A549 (cell line): ENCODE measurements around the gene ZSCAN26. TPM values are rescaled to one million over a fixed set of nuclear protein-coding genes. Genes with fewer than 3 reads are reported as not detected.

Experiments
- ATAC-seq, 2 experiments: fragments of 200-7000 bp in 1 of 2; fragments of >200 bp in 1 of 2; cut with Nextera tagmentation in 1 of 2; cut with Tn5 transposase in 1 of 2; 3 replicates each; pipeline versions ENCODE4 v1.8.0 to v1.9.1; 2018 to 2020; ENCODE audit warnings: mild to moderate bottlenecking in 1 of 2, moderate library complexity in 1 of 2
- CTCF ChIA-PET: fragments of 300-600 bp; sonication (Branson Sonifier 250); formaldehyde crosslinking; extraction: SDS; loops from one replicate; lab custom pipeline; 2021; ENCODE audit warnings: antibody characterized with exemption, inconsistent platforms; lab: Yijun Ruan, JAX
- POLR2A ChIA-PET: fragments of 350-600 bp; formaldehyde crosslinking; extraction: SDS; loops from one replicate; lab custom pipeline; 2021; ENCODE audit warnings: antibody characterized with exemption, inconsistent platforms; lab: Yijun Ruan, JAX
- DNase-seq, 2 experiments: peaks; one replicate each; pipeline versions ENCODE4 v3.0.0 to v3.0.0-alpha.2; 2011 to 2016; ENCODE audit warnings: low read depth in 1 of 2, low spot score in 1 of 2
- FAIRE-seq: peaks from 2 replicates; lab custom pipeline; 2011; peaks lifted over from hg19 to GRCh38; lab: Jason Lieb, UNC
- H3K27ac ChIP-seq, 2 experiments: fragments of >200 bp; sonication (Bioruptor Twin); formaldehyde crosslinking; 3 replicates each; pipeline ENCODE4 v1.5.1; 2016 to 2017
- H3K4me1 ChIP-seq: fragments of >200 bp; sonication (Bioruptor Twin); formaldehyde crosslinking; 3 replicates; pipeline ENCODE4 v1.6.1; 2016
- H3K4me2 ChIP-seq: fragments of >200 bp; sonication (Bioruptor Twin); formaldehyde crosslinking; 3 replicates; pipeline ENCODE4 v1.6.1; 2016
- H3K4me3 ChIP-seq: fragments of >200 bp; sonication (Bioruptor Twin); formaldehyde crosslinking; 3 replicates; pipeline ENCODE4 v1.5.1; 2016
- H3K9me3 ChIP-seq: fragments of >200 bp; sonication (Bioruptor Twin); formaldehyde crosslinking; 3 replicates; pipeline ENCODE4 v1.6.1; 2016
- ATOH8 ChIP-seq: fragments of 250-450 bp; sonication (Bioruptor Pico); IDR thresholded peaks from 2 replicates; pipeline ENCODE4 v1.5.0; 2020; ENCODE audit warnings: low read depth, mild to moderate bottlenecking, moderate library complexity
- BHLHE40 ChIP-seq: IDR thresholded peaks from 2 replicates; pipeline ENCODE4 v1.6.1; 2012; ENCODE audit warnings: low read depth, low read length, inconsistent platforms
- CEBPB ChIP-seq, 2 experiments: fragments of >200 bp in 1 of 2; sonication (Bioruptor Twin) in 1 of 2; formaldehyde crosslinking in 1 of 2; IDR thresholded peaks; 2 replicates each; pipeline ENCODE4 v1.6.1; 2012 to 2016
- CHD2 ChIP-seq: fragments of 150-350 bp; IDR thresholded peaks from 2 replicates; pipeline ENCODE4 v1.6.1; 2014; ENCODE audit warnings: low read length; ENCODE audit not compliant: partially characterized antibody
- EHF ChIP-seq: fragments of 250-450 bp; sonication (Bioruptor Pico); IDR thresholded peaks from 2 replicates; pipeline ENCODE4 v1.5.0; 2020; ENCODE audit warnings: mild to moderate bottlenecking
- FOSB ChIP-seq: fragments of 250-450 bp; sonication (Bioruptor Pico); IDR thresholded peaks from 2 replicates; pipeline ENCODE4 v1.5.0; 2020; ENCODE audit warnings: mild to moderate bottlenecking, moderate library complexity
- FOSL2 ChIP-seq, 2 experiments: fragments of 450-650 bp in 1 of 2; fragments of >200 bp in 1 of 2; sonication (Bioruptor Twin) in 1 of 2; formaldehyde crosslinking; IDR thresholded peaks; 2 replicates each; pipeline versions ENCODE4 v1.5.0 to v1.6.1; 2016 to 2020; ENCODE audit warnings: mild to moderate bottlenecking in 1 of 2, moderate library complexity in 1 of 2
- FOXS1 ChIP-seq: fragments of 250-450 bp; sonication (Bioruptor Pico); IDR thresholded peaks from 2 replicates; pipeline ENCODE4 v1.5.0; 2020; ENCODE audit warnings: mild to moderate bottlenecking, moderate library complexity
- HMGXB4 ChIP-seq: fragments of 250-450 bp; sonication (Bioruptor Pico); IDR thresholded peaks from 2 replicates; pipeline ENCODE4 v1.5.0; 2021; ENCODE audit warnings: mild to moderate bottlenecking, moderate library complexity, borderline replicate concordance
- JUN ChIP-seq, 2 experiments: fragments of >200 bp; sonication (Bioruptor Twin); formaldehyde crosslinking; IDR thresholded peaks; 2 replicates in 1 of 2; 3 replicates in 1 of 2; pipeline ENCODE4 v1.6.1; 2016 to 2017
- KDM1A ChIP-seq: fragments of 200-600 bp; sonication (generic); IDR thresholded peaks from 2 replicates; pipeline ENCODE4 v1.6.1; 2016; ENCODE audit warnings: low read depth, mild to moderate bottlenecking
- KDM5A ChIP-seq: fragments of 200-600 bp; sonication (generic); IDR thresholded peaks from 2 replicates; pipeline ENCODE4 v1.6.1; 2016; ENCODE audit warnings: antibody characterized with exemption, mild to moderate bottlenecking
- MAX ChIP-seq: IDR thresholded peaks from 2 replicates; pipeline ENCODE4 v1.6.1; 2012
- NFE2L2 ChIP-seq: fragments of 150-350 bp; conservative IDR thresholded peaks from 2 replicates; pipeline ENCODE4 v1.6.1; 2014; ENCODE audit warnings: low read length
- NPAS2 ChIP-seq: fragments of 250-450 bp; sonication (Bioruptor Pico); IDR thresholded peaks from 2 replicates; pipeline ENCODE4 v1.8.0; 2022; ENCODE audit warnings: mild to moderate bottlenecking, moderate library complexity, borderline replicate concordance
- PHF8 ChIP-seq: fragments of 200-600 bp; sonication (generic); IDR thresholded peaks from 2 replicates; pipeline ENCODE4 v1.6.1; 2016; ENCODE audit warnings: low read depth, mild to moderate bottlenecking, antibody characterized with exemption, moderate library complexity, borderline replicate concordance
- POLR2A ChIP-seq: IDR thresholded peaks from 2 replicates; pipeline ENCODE4 v1.6.1; 2012; ENCODE audit warnings: mild to moderate bottlenecking, low read length
- RNF2 ChIP-seq: fragments of 200-600 bp; sonication (generic); IDR thresholded peaks from 2 replicates; pipeline ENCODE4 v1.6.1; 2016; ENCODE audit warnings: low read depth, mild to moderate bottlenecking, antibody characterized with exemption, moderate library complexity, borderline replicate concordance
- SMC3 ChIP-seq: fragments of >200 bp; sonication (Bioruptor Twin); formaldehyde crosslinking; IDR thresholded peaks from 3 replicates; pipeline ENCODE4 v1.6.1; 2018; ENCODE audit warnings: inconsistent platforms
- TP53 ChIP-seq: fragments of 250-450 bp; sonication (Bioruptor Pico); IDR thresholded peaks from 2 replicates; pipeline ENCODE4 v1.5.0; 2021; ENCODE audit warnings: mild to moderate bottlenecking, moderate library complexity
- USF2 ChIP-seq: fragments of 450-650 bp; IDR thresholded peaks from 2 replicates; pipeline ENCODE4 v1.6.1; 2014; ENCODE audit warnings: antibody characterized with exemption
- ZC3H11A ChIP-seq: fragments of 450-650 bp; IDR thresholded peaks from 2 replicates; pipeline ENCODE4 v1.6.1; 2014; ENCODE audit warnings: antibody characterized with exemption, mild to moderate bottlenecking
- ZFP36 ChIP-seq: fragments of 450-650 bp; IDR thresholded peaks from 2 replicates; pipeline ENCODE4 v1.6.1; 2014; ENCODE audit warnings: borderline replicate concordance; ENCODE audit not compliant: partially characterized antibody
- ZNF302 ChIP-seq: fragments of 250-450 bp; sonication (Bioruptor Pico); IDR thresholded peaks from 2 replicates; pipeline ENCODE4 v1.9.0; 2021; ENCODE audit warnings: inconsistent platforms, mild to moderate bottlenecking, moderate library complexity
- ZSCAN20 ChIP-seq: fragments of 250-450 bp; sonication (Bioruptor Pico); IDR thresholded peaks from 2 replicates; pipeline ENCODE4 v1.8.0; 2022; ENCODE audit warnings: mild to moderate bottlenecking, moderate library complexity
- WGBS: methylation state at CpG from one replicate; pipeline ENCODE4 v1.1.6; 2017; ENCODE audit errors: missing lambda C conversion rate; 5-methylcytosine and 5-hydroxymethylcytosine counted together
- polyA plus RNA-seq, 4 experiments: library from polyadenylated mRNA; depleted of rRNA in 3 of 4; stranded (reverse); fragments of >200 nt; fragmentation: RNase III in 1 of 4; extraction: RNeasy Plus Mini Kit Qiagen cat#74134 plus additional on column Dnase treatment in 1 of 4; gene quantifications; 2 replicates in 3 of 4; 3 replicates in 1 of 4; pipeline ENCODE4 v1.2.3, GENCODE V29; 2011 to 2017

ZSCAN26 gene
- polyA plus RNA-seq, 2 of the 4 experiments (the other 2 are of a cell fraction), result 6.2 to 10.1 TPM

- no peak overlapping the region for H3K27ac ChIP-seq
- H3K4me1 ChIP-seq, result peaks cover 25% of the 10 kb centered on the region
- H3K4me3 ChIP-seq, result no peak overlapping the region
- no peak for DNase-seq
- H3K4me2 ChIP-seq, result no peak overlapping the region
- FAIRE-seq, result no peak
- no peak for ATAC-seq
- 57% methylated on average over 4 of the region's 4 CpGs for WGBS
- TF ChIP-seq RNF2 (no peak), NFE2L2 (no peak), ATOH8 (CRISPR knock-in tag) (no peak), HMGXB4 (CRISPR knock-in tag) (no peak), USF2 (no peak), EHF (CRISPR knock-in tag) (no peak), JUN (IDR thresholded peaks at IDR 0.05) (no peak), KDM5A (no peak), POLR2A (no peak)
- POLR2A ChIA-PET, result interaction anchor here (1.1 kb wide), 1 partner anchor 70 kb away, joined by 3 read pairs; no protein-coding TSS in a partner anchor
- CTCF ChIA-PET, result interaction anchor here (0.6 to 0.8 kb wide), 2 partner anchors 90 to 1108 kb away, joined by 3 to 5 read pairs; no protein-coding TSS in a partner anchor
- no peaks in the 10 kb centered on the region for H3K9me3 ChIP-seq
These were observed 2.0 kb upstream of the ZSCAN26 start for GRCh38 chr6:28264834-28265401.

- H3K4me3 ChIP-seq, result peak overlapping the region; percentile 68
- CTCF ChIA-PET, result interaction anchor here (1.3 to 1.7 kb wide), 2 partner anchors 32 to 89 kb away, joined by 4 to 6 read pairs; no protein-coding TSS in a partner anchor
- DNase-seq (no peak), FAIRE-seq (no peak), ATAC-seq (no peak)
- H3K4me2 ChIP-seq, result peak overlapping the region; percentile 69
- WGBS, result 0% methylated on average over 5 of the region's 5 CpGs
- peak overlapping the region; percentile 93 to 96 for H3K27ac ChIP-seq
- TF ChIP-seq TP53 (CRISPR knock-in tag) (no peak), CHD2 (no peak), KDM1A (no peak), SMC3 (no peak), BHLHE40 (no peak), FOXS1 (CRISPR knock-in tag) (no peak), NPAS2 (no peak), MAX (no peak), ZFP36 (no peak), RNF2 (no peak), CEBPB (IDR thresholded peaks at IDR 0.05) (no peak), FOSB (CRISPR knock-in tag) (no peak), ZSCAN20 (CRISPR knock-in tag) (no peak)
- H3K9me3 ChIP-seq, result no peaks in the 10 kb centered on the region
- POLR2A ChIA-PET, result interaction anchor here (0.6 to 1.6 kb wide), 10 partner anchors 14 to 715 kb away, joined by 3 to 25 read pairs (median 6); partner anchors contain the start of genes PGBD1, ZKSCAN3, ZKSCAN4 and ZSCAN31
- H3K4me1 ChIP-seq, result peaks cover 25% of the 10 kb centered on the region
These were observed 381 bp upstream of the ZSCAN26 start for GRCh38 chr6:28266563-28266961.

GRCh38 chr6:28267695-28268059 lies 734 bp downstream of the ZSCAN26 start:
- CTCF ChIA-PET, result no interaction called here

More at GRCh38 chr6:28267695-28268059, 734 bp downstream of the ZSCAN26 start:
- DNase-seq (no peak), ATAC-seq (no peak), FAIRE-seq (no peak)
- WGBS, result 0% methylated on average over 1 of the region's 1 CpG
- H3K9me3 ChIP-seq, result no peaks in the 10 kb centered on the region
- H3K4me3 ChIP-seq, result peak overlapping the region; percentile 68
- peak overlapping the region; percentile 69 for H3K4me2 ChIP-seq
- H3K27ac ChIP-seq, result peak overlapping the region; percentile 93 to 96
- peaks cover 25% of the 10 kb centered on the region for H3K4me1 ChIP-seq
- no peak for TF ChIP-seq ATOH8 (CRISPR knock-in tag)
- no peak for TF ChIP-seq ZC3H11A
- no peak for TF ChIP-seq FOSL2 (IDR thresholded peaks at IDR 0.05)
- TF ChIP-seq FOSL2 (CRISPR knock-in tag; IDR thresholded peaks at IDR 0.05), result no peak
- no peak for TF ChIP-seq PHF8
- no peak for TF ChIP-seq ZNF302 (CRISPR knock-in tag)
- POLR2A ChIA-PET, result interaction anchor here (0.8 to 1.6 kb wide), 9 partner anchors 14 to 116 kb away, joined by 3 to 25 read pairs (median 7); partner anchors contain the start of genes PGBD1, ZKSCAN3, ZKSCAN4 and ZSCAN31
